Progenitor cell of endocrine pancreas (in vitro differentiated cells): Measurements from ENCODE around the gene C5. TPM values are rescaled to one million over a fixed set of nuclear protein-coding genes. Genes with fewer than 3 reads are reported as not detected.

ENCODE experiments used
- DNase-seq: peaks from one replicate; pipeline ENCODE4 v3.0.0; 2021; ENCODE audit warnings: low spot score; ENCODE audit not compliant: unreplicated experiment
- H3K27ac Mint-ChIP-seq: 2 replicates; pipeline ENCODE4 v1.8.0; 2021; ENCODE audit warnings: mild to moderate bottlenecking, moderate library complexity, mixed read lengths
- H3K27me3 Mint-ChIP-seq: 2 replicates; pipeline ENCODE4 v1.8.0; 2021; ENCODE audit warnings: mixed read lengths
- H3K36me3 Mint-ChIP-seq: 2 replicates; pipeline ENCODE4 v1.8.0; 2022; ENCODE audit warnings: mixed read lengths; ENCODE audit not compliant: insufficient read depth
- H3K4me1 Mint-ChIP-seq: 2 replicates; pipeline ENCODE4 v1.8.0; 2021; ENCODE audit warnings: low read depth, mixed read lengths
- H3K4me3 Mint-ChIP-seq: 2 replicates; pipeline ENCODE4 v1.8.0; 2021; ENCODE audit warnings: low read depth, mild to moderate bottlenecking, moderate library complexity, mixed read lengths
- H3K9me3 Mint-ChIP-seq: 2 replicates; pipeline ENCODE4 v1.8.0; 2021; ENCODE audit warnings: low read depth, mixed read lengths
- CTCF ChIP-seq: fragments of 200-600 bp; sonication (generic); IDR thresholded peaks from one replicate; pipeline ENCODE4 v1.5.0; 2021; ENCODE audit warnings: antibody characterized with exemption, mild to moderate bottlenecking; ENCODE audit not compliant: unreplicated experiment
- total RNA-seq: library from RNA; stranded (reverse); gene quantifications from 2 replicates; pipeline ENCODE4 v1.2.1, GENCODE V29; 2021

Gene C5
- total RNA-seq, 1 donor from 2014 or later: 47.1 TPM

DNA sequence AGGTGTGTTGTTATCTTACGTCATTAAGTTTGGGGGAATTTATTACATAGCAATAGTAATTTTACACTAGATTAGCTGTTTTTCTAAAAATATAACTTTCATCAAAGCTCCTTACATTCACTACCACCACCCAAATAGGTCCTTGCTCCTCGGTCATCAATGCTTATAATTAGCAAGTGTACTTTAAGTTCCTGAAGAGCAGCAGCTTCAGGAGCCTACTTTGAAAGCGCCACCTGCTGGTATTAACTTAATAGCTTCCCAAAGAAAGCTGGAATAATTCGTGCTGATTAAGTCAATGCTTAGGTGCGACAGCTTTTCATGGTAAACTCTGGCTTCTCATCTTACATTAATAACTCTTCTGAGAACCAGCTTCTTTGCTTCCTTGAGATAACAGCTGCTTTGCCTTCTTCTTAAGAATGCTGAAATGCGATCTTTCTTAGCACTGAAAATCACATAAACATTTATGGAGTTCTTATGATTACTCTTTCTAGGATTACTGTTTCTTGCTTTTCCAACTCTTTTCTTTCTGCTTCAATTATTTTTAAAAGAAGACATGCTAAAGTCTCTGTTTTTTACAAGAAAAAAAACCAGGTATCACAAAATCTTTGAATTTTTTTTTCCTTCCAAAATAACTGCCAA is 10.0 kb upstream of the C5 start:
- peak; percentile 17 for DNase-seq
- peaks cover 4% of the 10 kb centered on the region for H3K4me1 Mint-ChIP-seq

GRCh38 chr9:121059513-121059912 is 9.4 kb upstream of the C5 start:
- no peaks in the 10 kb centered on the region for H3K9me3 Mint-ChIP-seq
- no peak overlapping the region for H3K4me3 Mint-ChIP-seq
- H3K36me3 Mint-ChIP-seq: no peaks in the 10 kb centered on the region
- DNase-seq: no peak
- no peaks in the 10 kb centered on the region for H3K27me3 Mint-ChIP-seq
- H3K4me1 Mint-ChIP-seq: peaks cover 4% of the 10 kb centered on the region
- H3K27ac Mint-ChIP-seq: no peak overlapping the region
- no peak for TF ChIP-seq CTCF

More for the DNA sequence above, 10.0 kb upstream of the C5 start:
- H3K27me3 Mint-ChIP-seq: no peaks in the 10 kb centered on the region
- no peaks in the 10 kb centered on the region for H3K36me3 Mint-ChIP-seq
- H3K27ac Mint-ChIP-seq: no peak overlapping the region
- H3K4me3 Mint-ChIP-seq: no peak overlapping the region
- peak; percentile 79 for TF ChIP-seq CTCF
- no peaks in the 10 kb centered on the region for H3K9me3 Mint-ChIP-seq

DNA sequence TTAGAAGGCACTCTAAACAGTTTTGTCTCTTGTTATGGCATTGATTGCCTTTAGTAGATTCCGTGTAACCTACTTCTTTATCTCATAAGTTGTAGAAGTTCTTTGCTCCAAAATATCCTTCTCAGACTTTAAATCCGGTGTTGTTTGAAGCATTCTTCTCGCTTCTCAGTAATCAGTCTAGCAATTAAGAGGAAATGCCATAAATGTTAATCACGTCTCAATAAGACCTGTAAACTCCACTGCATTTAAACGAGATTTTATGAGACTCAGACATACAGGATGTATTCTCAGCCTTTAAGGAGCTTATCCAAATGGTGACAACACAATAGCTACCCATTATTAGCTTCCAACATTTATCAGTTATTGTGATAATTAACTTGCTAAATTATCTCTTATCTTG is 7.7 kb upstream of the C5 start:
- no peak overlapping the region for H3K4me3 Mint-ChIP-seq
- DNase-seq: no peak
- no peak overlapping the region for H3K27ac Mint-ChIP-seq
- H3K9me3 Mint-ChIP-seq: no peaks in the 10 kb centered on the region
- peaks cover 9% of the 10 kb centered on the region for H3K4me1 Mint-ChIP-seq
- no peak for TF ChIP-seq CTCF
- H3K36me3 Mint-ChIP-seq: no peaks in the 10 kb centered on the region
- no peaks in the 10 kb centered on the region for H3K27me3 Mint-ChIP-seq

GRCh38 chr9:121055642-121056143 is 5.6 kb upstream of the C5 start:
- no peaks in the 10 kb centered on the region for H3K36me3 Mint-ChIP-seq
- no peak overlapping the region for H3K4me3 Mint-ChIP-seq
- no peak overlapping the region for H3K27ac Mint-ChIP-seq
- peak; percentile 50 for TF ChIP-seq CTCF
- no peaks in the 10 kb centered on the region for H3K9me3 Mint-ChIP-seq
- peaks cover 14% of the 10 kb centered on the region for H3K4me1 Mint-ChIP-seq
- no peaks in the 10 kb centered on the region for H3K27me3 Mint-ChIP-seq
- no peak for DNase-seq

DNA sequence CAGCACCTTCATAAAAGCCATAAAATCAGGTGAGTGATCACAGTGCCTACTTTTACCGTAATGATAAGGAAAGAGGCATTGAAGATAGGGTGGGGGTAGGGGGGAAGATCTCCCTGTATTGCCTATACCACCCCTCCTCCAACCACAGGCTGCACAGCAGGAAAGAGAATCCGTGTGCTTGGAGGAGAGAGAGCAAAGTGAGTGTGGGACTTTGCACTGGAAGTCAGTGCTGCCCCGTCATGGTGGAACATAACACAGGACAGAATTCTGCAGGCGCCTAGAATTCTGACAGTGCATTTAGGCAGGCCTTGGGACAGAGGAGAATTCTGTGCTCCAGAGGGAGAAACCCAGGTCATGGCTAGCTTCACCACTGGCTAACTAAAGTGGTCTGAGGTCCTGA is 3.5 kb upstream of the C5 start:
- H3K36me3 Mint-ChIP-seq: no peaks in the 10 kb centered on the region
- H3K27ac Mint-ChIP-seq: no peak overlapping the region
- peaks cover 29% of the 10 kb centered on the region for H3K4me1 Mint-ChIP-seq
- no peak overlapping the region for H3K4me3 Mint-ChIP-seq
- DNase-seq: no peak
- H3K9me3 Mint-ChIP-seq: no peaks in the 10 kb centered on the region
- H3K27me3 Mint-ChIP-seq: no peaks in the 10 kb centered on the region
- TF ChIP-seq CTCF: no peak
